Posterior vena cava (tissue), 2 donors: ENCODE measurements around the gene CEP85L. TPM values are rescaled to one million over a fixed set of nuclear protein-coding genes. Genes with fewer than 3 reads are reported as not detected.
A peak's percentile ranks its signal among the peaks of the same experiment; 100 is the strongest.

ENCODE experiments used
- DNase-seq: peaks from one replicate; pipeline ENCODE4 v3.0.0-alpha.2; 2020; ENCODE audit warnings: low spot score
- intact Hi-C, 2 donors: fragments of 100-400 bp; cut with DNase I; formaldehyde crosslinking; loops; one replicate each; pipeline versions ENCODE4 v1.14.1 to v1.14.2; 2022 to 2023
- total RNA-seq, 2 donors: library from RNA; stranded (reverse); fragmentation: NEBNext Ultra II Directional; extraction: Animal tissue kit (Norgen Biotek cat#: 25700); gene quantifications; one replicate each; pipeline ENCODE4 v1.2.1, GENCODE V29; 2021
- donor health status: DM: yes; HTN: yes; CAD: no.
- donor health status: DM: yes; HTN: yes; CAD: no.

CEP85L gene
- total RNA-seq, 2 donors from 2014 or later: 14.0 to 15.4 TPM

GRCh38 chr6:118663993-118664985 is 12.9 kb upstream of the CEP85L start:
- DNase-seq: no peak
- intact Hi-C loops: no loop called here

GRCh38 chr6:118661831-118662230 is 10.4 kb upstream of the CEP85L start:
- intact Hi-C loops: no loop called here
- DNase-seq: no peak

- DNase-seq: peak; percentile 26
- intact Hi-C loops: no loop called here
Observed at GRCh38 chr6:118660218-118660569, 8.8 kb upstream of the CEP85L start.

- intact Hi-C loops: loop anchor here in 1 of 2 donors (10.0 kb wide), 1 partner anchor 125 kb away; no protein-coding TSS in a partner anchor
- peak; percentile 46 for DNase-seq
Observed at GRCh38 chr6:118659513-118660217, 8.3 kb upstream of the CEP85L start.

- intact Hi-C loops: loop anchor here in 1 of 2 donors (10.0 kb wide), 1 partner anchor 128 kb away; no protein-coding TSS in a partner anchor
- no peak for DNase-seq
Observed at GRCh38 chr6:118656847-118657451, 5.6 kb upstream of the CEP85L start.

- intact Hi-C loops: loop anchor here in 1 of 2 donors (10.0 kb wide), 1 partner anchor 133 kb away; no protein-coding TSS in a partner anchor
- no peak for DNase-seq
Observed at GRCh38 chr6:118652051-118652615, 742 bp upstream of the CEP85L start.

GRCh38 chr6:118650582-118651281 is 659 bp downstream of the CEP85L start:
- intact Hi-C loops: loop anchor here in 1 of 2 donors (10.0 kb wide), 1 partner anchor 134 kb away; no protein-coding TSS in a partner anchor
- peak; percentile 87 for DNase-seq

GRCh38 chr6:118649918-118650581 is 1.3 kb downstream of the CEP85L start:
- intact Hi-C loops: loop anchor here in 1 of 2 donors (10.0 kb wide), 1 partner anchor 135 kb away; no protein-coding TSS in a partner anchor
- no peak for DNase-seq

GRCh38 chr6:118648866-118649554 is 2.4 kb downstream of the CEP85L start:
- intact Hi-C loops: no loop called here
- DNase-seq: no peak

GRCh38 chr6:118646977-118647376 is 4.4 kb downstream of the CEP85L start:
- no peak for DNase-seq
- intact Hi-C loops: no loop called here

- no peak for DNase-seq
- intact Hi-C loops: no loop called here
Observed at GRCh38 chr6:118645395-118645794, 6.0 kb downstream of the CEP85L start.

GRCh38 chr6:118644007-118644406 is 7.4 kb downstream of the CEP85L start:
- no peak for DNase-seq
- intact Hi-C loops: no loop called here

- intact Hi-C loops: no loop called here
- DNase-seq: no peak
Observed at GRCh38 chr6:118641042-118641441, 10.3 kb downstream of the CEP85L start.

GRCh38 chr6:118639054-118639964 is 12.1 kb downstream of the CEP85L start:
- intact Hi-C loops: no loop called here
- no peak for DNase-seq

- intact Hi-C loops: no loop called here
- DNase-seq: no peak
Observed at GRCh38 chr6:118638288-118638687, 13.1 kb downstream of the CEP85L start.

GRCh38 chr6:118635909-118636735 is 15.3 kb downstream of the CEP85L start:
- intact Hi-C loops: no loop called here
- DNase-seq: no peak
